HG03439 (cell line): Measurements from ENCODE around the gene TMIGD1.
"Not testable (repeated sequence)": the region's sequence is repeated elsewhere in the genome, so short reads cannot be mapped to it uniquely, and the experiment has no call there.

Experiments used
- ATAC-seq: cut with Tn5 transposase; IDR thresholded peaks from one replicate; pipeline ENCODE4 v1.9.1; 2021; ENCODE audit warnings: mild to moderate bottlenecking, moderate library complexity; ENCODE audit not compliant: unreplicated experiment

The TMIGD1 gene

GRCh38 chr17:30360086-30360808, 26.4 kb upstream of the TMIGD1 start:
- ATAC-seq, result no peak

- no peak for ATAC-seq
Measured at GRCh38 chr17:30358055-30358760, 24.4 kb upstream of the TMIGD1 start.

DNA sequence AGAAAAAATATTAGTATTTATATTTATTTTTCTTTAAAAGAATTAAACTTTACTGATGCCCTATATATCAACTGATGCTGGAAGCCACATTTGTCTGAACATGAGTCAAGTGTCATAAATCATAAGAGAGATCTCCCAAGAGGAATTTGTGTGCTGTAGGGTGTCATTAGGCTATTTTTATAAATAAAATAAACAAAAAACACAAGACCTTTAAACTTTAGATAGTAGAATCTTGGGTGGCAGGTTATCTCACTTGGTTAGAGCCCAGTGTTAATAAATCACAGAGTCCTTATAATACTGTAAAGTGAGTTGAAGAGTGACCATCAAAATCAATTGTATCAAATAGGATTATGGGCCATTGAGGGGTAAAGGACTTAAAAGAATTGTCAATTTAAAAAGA, 23.6 kb upstream of the TMIGD1 start:
- no peak for ATAC-seq

GRCh38 chr17:30354701-30355100, 20.8 kb upstream of the TMIGD1 start:
- no peak for ATAC-seq

DNA sequence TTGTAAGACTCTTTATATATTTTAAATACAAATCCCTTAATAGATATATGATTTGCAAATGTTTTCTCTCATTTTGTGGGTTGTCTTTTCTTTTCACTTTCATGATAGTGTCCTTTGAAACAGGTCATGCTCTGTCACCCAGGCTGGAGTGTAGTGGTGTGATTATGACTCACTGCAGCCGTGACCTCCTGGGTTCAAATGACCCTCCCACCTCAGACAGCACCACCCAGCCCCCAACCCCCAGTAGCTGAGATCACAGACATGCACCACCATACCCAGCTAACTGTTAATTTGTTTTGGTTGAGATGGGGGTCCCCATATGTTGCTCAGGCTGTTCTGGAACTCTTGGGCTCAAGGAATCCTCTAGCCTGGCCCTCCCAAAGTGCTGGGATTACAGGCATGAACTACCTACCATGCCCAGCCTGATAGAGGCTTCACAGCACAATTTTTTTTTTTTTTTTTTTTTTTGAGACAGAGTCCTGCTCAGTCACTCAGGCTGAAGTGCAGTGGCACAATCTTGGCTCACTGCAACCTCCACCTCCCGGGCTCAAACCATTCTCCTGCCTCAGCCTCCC, 18.5 kb upstream of the TMIGD1 start:
- ATAC-seq, result no peak

DNA sequence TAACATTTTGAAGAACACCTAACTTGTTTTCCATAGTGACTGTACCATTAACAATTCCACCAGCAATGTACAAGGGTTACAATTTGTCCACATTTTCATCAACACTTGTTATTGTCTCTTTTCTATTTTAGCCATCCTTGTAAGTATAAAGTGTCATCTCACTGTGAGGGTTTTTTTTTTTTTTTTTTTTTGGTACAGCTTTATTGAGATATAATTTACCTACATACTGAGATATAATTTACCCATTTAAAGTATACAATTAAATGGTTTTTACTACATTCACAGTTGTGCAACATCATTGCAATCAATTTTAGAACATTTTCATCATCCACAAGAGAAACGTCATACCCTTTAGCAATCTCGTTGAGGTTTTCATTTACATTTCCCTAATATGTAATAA, 17.9 kb upstream of the TMIGD1 start:
- no peak for ATAC-seq

DNA sequence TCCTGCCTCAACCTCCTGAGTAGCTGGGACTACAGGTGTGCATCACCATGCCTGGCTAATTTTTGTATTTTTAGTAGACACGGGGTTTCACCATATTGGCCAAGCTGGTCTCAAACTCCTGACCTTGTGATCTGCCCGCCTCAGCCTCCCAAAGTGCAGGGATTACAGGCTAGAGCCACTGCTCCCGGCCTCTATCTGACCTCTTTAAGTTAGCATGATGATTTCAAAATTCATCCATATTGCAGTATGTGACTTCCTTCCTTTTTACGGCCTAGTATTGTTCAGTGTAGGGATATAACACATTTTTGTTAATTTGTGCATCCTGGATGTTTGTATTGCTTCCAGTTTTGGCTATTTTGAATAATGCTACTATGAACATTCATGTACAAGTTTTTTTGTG, 17.4 kb upstream of the TMIGD1 start:
- ATAC-seq, result not testable (repeated sequence)

DNA sequence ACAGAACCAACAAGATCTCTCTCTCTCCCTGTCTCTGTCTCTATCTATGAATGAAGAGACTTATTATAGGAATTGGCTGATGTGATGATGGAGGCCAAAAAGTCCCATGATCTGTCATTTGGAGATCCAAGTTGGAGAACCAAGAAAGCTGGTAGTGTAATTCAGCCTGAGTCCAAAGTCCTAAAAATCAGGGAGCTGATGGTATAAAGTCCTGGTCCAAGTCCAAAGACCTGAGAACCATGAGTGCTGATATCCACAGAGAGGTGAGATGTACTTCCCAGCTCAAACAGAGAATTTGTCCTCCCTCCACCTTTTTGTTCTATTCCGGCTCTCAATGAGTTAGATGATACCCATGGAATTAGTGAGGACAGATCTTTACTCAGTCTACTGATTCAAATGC, 15.4 kb upstream of the TMIGD1 start:
- no peak for ATAC-seq

DNA sequence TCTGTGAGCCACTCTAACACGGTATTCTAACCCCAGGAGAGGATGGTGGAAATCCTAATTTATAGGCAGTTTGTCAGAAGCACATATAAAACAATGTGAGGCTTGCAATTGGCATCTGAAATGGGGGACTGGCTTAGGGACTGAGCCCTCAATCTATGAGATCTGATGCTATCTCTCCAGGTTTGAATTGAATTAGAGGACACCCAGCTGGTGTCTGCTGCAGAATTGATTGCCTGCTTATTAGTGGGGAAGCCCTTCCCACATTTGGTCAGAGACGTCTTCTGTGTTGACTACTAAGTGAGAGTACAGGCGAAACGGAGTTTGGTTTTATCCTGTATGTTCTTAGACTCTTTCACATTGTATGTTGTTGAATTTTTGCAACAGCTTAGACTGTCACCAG, 13.6 kb upstream of the TMIGD1 start:
- ATAC-seq, result no peak

DNA sequence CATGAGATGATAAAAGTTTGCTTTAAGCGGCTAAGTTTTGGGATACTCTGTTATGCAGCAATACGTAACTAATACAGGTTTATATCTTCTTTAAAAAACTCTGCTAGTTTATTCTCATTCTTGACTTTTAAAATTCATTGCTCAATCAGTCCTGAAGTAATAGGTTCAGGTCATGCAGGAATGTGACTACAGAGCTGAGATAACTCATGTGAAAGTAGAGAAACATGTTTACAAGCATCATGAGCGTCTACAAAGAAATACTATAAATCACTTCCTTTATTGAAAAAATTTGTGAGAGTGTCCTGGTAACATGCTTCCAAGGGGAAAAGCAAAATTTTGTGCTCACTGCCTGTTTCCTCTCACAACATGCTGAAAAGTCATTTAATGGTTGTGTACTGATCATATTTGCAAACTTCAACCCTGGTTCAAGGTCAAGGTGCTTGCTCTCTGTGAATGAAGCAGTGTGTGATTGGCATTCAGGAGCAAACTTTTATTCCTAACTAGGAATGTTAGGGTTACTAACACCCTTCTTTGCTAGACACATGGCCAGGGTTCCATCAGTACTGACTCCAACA, 12.5 kb upstream of the TMIGD1 start:
- ATAC-seq, result no peak

DNA sequence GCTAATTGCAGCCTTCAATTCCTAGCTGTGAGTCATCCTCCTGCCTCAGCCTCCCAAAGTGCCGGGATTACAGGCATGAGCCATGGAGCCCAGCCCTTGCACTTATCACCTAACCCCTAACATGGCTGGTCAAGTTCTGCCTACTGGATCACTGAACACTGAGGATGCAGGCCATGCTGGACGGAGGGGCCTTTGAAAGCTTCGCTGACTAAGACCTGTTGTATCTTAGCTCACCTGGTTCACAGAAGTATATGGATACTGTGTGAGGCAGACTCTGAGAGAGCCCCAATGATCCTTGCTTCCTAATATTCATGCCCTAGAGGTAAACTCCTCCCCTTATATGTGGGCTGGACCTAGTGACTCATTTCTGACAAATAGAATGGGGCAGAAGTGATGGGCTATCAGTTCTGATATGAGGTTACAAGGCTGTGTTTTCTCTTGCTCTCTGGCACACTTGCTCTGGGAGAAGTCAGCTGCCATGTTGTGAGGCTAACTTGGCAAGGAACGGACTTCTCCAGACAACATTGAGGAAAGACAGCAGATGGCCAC, 11.7 kb upstream of the TMIGD1 start:
- no peak for ATAC-seq

DNA sequence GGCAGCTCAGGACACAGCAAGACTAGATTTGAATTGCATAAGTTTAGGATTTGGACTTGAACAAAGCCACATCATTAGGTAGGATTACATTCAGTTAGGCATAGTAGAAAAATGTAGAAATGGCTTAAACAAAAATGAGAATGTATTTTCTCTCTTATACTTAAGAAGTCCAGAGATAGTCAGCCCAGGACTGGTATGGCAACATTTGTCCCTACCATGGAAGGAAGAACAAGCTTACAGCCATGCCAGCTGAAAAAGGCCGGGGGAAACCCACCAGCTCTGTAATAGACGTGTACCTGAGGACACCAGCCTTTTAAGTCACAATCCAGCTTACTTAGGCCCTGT, 11.2 kb upstream of the TMIGD1 start:
- ATAC-seq, result no peak

DNA sequence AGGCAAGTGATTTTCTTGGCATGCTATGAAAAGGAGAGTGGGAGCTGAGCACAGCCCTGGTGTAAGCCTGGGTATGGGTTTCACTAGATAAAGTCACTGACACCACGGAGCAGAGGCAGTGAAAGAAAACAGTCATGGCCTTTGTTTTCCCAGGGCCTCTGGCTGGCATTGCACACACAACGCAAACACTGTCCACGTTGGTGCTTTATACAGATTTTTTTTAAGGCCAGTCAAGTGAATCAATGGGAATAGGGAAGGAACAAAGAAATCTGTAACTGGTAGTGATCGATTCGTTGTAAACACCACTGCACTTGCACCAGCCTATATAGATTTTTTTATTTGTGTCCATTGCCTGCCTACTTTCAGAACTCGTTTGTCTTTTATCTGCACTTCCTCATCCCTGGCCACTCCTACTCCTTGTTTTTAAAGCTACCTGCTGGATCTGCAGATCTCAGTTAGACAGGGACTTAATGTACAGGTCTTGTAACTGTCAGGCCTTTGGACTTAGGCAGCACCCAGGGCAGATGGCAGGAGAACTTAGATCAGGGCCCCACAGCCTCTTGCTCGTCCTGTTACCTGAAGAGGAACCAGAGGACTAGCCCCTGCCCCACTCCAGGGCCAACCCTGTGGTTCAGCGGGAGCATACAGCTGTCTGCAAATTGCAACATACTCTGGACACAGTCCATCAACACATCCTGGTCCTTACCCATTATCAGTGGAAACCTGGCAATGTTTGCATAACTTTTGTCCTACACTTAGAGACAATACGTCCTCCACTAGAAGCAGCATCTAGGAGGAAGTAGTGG, 10.6 kb upstream of the TMIGD1 start:
- no peak for ATAC-seq

DNA sequence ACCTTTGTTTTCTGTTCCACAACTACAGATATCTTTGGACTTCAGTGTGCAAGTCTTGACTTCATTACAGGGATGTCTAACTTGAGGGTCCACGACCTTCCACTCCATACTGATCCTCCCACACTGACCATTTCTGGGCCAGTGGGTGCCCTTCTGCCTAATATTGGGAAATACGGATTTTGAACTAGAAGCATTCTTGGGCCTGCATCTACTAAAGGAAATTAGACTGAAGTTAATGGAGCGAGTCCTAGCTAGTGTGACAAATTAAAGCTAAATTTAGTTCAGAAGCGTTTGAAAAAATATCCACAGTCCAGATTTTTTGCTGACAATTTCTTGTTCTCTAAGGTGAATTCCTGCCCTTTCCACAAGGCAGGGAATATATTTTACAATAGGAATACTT, 9.9 kb upstream of the TMIGD1 start:
- no peak for ATAC-seq

- ATAC-seq, result not testable (repeated sequence)
Measured at GRCh38 chr17:30343244-30343643, 9.4 kb upstream of the TMIGD1 start.

- ATAC-seq, result no peak
Measured at GRCh38 chr17:30341703-30342249, 7.9 kb upstream of the TMIGD1 start.

- no peak for ATAC-seq
Measured at GRCh38 chr17:30340801-30341356, 7.0 kb upstream of the TMIGD1 start.

DNA sequence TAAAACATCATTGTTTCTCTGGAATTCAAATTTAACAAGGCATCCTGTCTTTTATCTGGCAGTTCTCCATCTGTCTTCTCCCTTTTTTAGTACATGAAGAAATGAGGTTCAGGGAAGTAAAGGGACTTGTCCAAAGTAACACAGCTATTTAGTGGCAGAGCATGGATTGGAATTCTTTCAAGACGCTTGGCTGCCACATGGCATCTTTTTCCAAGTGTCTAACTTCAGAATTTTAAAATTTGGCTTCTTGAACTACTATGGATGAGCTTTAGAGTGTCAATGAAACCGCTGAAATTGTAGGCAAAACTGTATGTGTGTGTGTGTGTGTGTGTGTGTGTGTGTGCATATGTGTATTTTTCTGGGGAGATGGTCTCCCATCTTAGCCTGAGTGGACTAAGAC, 5.2 kb upstream of the TMIGD1 start:
- no peak for ATAC-seq

DNA sequence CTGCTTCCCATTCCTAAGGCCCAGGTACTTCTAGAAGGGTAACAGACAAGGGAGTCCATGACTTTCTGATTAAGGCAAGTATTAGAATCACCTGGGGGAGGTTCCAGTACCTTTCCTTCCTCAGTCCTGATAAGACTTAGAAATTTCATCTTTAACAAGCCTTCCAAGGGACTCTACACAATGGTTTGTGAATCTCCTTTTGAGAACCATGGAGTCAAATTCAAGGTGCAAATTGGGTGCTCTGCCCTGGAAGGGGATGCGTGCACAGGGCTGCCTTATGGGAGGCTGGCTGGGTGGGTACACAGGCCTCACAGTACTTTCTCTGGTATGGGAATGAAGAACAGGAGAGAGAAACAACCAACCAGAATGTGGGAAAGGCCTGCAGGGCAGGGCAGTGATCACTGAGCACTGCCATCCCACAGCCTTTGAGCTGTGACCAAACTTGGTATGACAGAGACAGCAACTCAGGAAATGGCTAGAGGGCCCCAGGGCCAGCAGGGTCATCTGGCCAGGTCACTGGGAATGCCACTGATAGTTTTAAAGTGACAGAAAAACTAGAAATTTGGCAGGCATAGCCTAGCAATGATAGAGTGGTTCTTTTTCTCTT, 3.6 kb upstream of the TMIGD1 start:
- no peak for ATAC-seq
